Liver (tissue), 3 donors: ENCODE results near the gene RTF1.

Experiments
- SP1 ChIP-seq: IDR thresholded peaks from 2 replicates; pipeline ENCODE4 v1.6.1; 2018; ENCODE audit warnings: antibody characterized with exemption, mild to moderate bottlenecking
- YY1 ChIP-seq: IDR thresholded peaks from 2 replicates; pipeline ENCODE4 v1.6.1; 2016; ENCODE audit warnings: antibody characterized with exemption, mild to moderate bottlenecking
- TF ChIP-seq, protein P1 (sequence below): fragments of 150-350 bp; IDR thresholded peaks from 2 replicates; pipeline ENCODE4 v1.5.1; 2017; ENCODE audit warnings: improper control_type of control experiment, low read depth, low read length; ENCODE audit not compliant: missing input control
- TF ChIP-seq, protein P2 (sequence below): IDR thresholded peaks from 2 replicates; pipeline ENCODE4 v1.6.1; 2016; ENCODE audit warnings: antibody characterized with exemption, mild to moderate bottlenecking
- TF ChIP-seq, protein P3 (sequence below): IDR thresholded peaks from 2 replicates; pipeline ENCODE4 v1.6.1; 2016; ENCODE audit warnings: antibody characterized with exemption
- donor health status: healthy.
- donor health status: healthy.

DNA sequence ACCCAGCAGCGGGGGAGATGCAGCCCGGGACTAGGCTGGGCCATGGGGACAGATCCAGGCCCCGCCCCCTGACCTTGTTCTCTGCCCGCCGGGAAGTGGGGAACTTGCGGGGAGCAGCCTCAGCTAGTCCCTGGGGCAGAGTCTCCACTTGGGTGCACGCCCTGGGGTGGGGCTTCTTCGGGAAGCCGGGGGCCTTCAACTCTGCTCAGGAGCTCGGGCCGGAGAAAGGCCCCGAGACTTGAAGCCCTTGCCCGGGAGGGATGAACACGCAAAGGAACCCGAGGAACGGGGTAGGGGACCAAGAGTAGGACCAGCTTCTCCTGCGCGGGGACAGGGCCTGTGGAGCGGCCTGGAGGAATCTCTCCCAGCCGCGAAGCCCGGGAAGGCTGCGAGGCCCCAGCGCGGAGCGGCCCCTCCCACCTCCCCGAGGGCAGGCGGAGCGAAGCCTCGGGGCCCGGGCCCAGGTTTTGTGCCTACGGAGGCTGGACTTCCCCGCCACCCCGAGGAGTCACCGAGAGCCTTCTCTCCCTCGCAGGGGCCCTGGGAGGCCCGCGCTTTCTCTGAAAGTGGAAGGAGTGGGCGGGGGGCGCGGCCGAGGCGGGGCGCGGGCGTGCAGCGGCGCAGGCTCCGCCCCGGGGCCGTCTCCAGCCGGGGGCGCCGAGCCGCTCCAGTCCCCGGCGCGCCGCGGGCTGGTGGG lies 76.5 kb downstream of the RTF1 start, which contains the start of gene ITPKA:
- TF ChIP-seq SP1 (no peak), YY1 (no peak)
- TF ChIP-seq, protein P1, sequence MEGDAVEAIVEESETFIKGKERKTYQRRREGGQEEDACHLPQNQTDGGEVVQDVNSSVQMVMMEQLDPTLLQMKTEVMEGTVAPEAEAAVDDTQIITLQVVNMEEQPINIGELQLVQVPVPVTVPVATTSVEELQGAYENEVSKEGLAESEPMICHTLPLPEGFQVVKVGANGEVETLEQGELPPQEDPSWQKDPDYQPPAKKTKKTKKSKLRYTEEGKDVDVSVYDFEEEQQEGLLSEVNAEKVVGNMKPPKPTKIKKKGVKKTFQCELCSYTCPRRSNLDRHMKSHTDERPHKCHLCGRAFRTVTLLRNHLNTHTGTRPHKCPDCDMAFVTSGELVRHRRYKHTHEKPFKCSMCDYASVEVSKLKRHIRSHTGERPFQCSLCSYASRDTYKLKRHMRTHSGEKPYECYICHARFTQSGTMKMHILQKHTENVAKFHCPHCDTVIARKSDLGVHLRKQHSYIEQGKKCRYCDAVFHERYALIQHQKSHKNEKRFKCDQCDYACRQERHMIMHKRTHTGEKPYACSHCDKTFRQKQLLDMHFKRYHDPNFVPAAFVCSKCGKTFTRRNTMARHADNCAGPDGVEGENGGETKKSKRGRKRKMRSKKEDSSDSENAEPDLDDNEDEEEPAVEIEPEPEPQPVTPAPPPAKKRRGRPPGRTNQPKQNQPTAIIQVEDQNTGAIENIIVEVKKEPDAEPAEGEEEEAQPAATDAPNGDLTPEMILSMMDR, result no peak
- TF ChIP-seq, protein P2, sequence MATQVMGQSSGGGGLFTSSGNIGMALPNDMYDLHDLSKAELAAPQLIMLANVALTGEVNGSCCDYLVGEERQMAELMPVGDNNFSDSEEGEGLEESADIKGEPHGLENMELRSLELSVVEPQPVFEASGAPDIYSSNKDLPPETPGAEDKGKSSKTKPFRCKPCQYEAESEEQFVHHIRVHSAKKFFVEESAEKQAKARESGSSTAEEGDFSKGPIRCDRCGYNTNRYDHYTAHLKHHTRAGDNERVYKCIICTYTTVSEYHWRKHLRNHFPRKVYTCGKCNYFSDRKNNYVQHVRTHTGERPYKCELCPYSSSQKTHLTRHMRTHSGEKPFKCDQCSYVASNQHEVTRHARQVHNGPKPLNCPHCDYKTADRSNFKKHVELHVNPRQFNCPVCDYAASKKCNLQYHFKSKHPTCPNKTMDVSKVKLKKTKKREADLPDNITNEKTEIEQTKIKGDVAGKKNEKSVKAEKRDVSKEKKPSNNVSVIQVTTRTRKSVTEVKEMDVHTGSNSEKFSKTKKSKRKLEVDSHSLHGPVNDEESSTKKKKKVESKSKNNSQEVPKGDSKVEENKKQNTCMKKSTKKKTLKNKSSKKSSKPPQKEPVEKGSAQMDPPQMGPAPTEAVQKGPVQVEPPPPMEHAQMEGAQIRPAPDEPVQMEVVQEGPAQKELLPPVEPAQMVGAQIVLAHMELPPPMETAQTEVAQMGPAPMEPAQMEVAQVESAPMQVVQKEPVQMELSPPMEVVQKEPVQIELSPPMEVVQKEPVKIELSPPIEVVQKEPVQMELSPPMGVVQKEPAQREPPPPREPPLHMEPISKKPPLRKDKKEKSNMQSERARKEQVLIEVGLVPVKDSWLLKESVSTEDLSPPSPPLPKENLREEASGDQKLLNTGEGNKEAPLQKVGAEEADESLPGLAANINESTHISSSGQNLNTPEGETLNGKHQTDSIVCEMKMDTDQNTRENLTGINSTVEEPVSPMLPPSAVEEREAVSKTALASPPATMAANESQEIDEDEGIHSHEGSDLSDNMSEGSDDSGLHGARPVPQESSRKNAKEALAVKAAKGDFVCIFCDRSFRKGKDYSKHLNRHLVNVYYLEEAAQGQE, result no peak
- TF ChIP-seq, protein P3, sequence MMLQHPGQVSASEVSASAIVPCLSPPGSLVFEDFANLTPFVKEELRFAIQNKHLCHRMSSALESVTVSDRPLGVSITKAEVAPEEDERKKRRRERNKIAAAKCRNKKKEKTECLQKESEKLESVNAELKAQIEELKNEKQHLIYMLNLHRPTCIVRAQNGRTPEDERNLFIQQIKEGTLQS, result no peak
